HFFc6 (cell line): ENCODE measurements around the gene STT3A. TPM values are rescaled to one million over a fixed set of nuclear protein-coding genes. Genes with fewer than 3 reads are reported as not detected.

Experiments used
- DNase-seq: peaks from one replicate; pipeline ENCODE4 v3.0.0-alpha.2; 2018
- H3K27ac Mint-ChIP-seq: 2 replicates; pipeline ENCODE4 v1.8.0; 2020; ENCODE audit warnings: mild to moderate bottlenecking, mixed read lengths
- H3K27me3 Mint-ChIP-seq: 2 replicates; pipeline ENCODE4 v1.8.0; 2021; ENCODE audit warnings: mild to moderate bottlenecking, moderate library complexity, mixed read lengths; ENCODE audit not compliant: insufficient read depth
- H3K36me3 Mint-ChIP-seq: 2 replicates; pipeline ENCODE4 v1.8.0; 2021; ENCODE audit warnings: low read depth, mixed read lengths
- H3K4me1 Mint-ChIP-seq: 2 replicates; pipeline ENCODE4 v1.8.0; 2020; ENCODE audit warnings: low read depth, mixed read lengths
- H3K4me3 Mint-ChIP-seq: 2 replicates; pipeline ENCODE4 v1.8.0; 2020; ENCODE audit warnings: mild to moderate bottlenecking, moderate library complexity, mixed read lengths
- H3K9me3 Mint-ChIP-seq: 2 replicates; pipeline ENCODE4 v1.8.0; 2020; ENCODE audit warnings: mild to moderate bottlenecking, mixed read lengths
- CTCF ChIP-seq: fragments of 200-600 bp; sonication (generic); IDR thresholded peaks from 2 replicates; pipeline ENCODE4 v1.5.0; 2021; ENCODE audit warnings: antibody characterized with exemption, mild to moderate bottlenecking
- total RNA-seq, 6 experiments: library from RNA; stranded (reverse); fragmentation: NEBNext Ultra II Directional; extraction: Animal tissue kit (Norgen Biotek cat#: 25700); gene quantifications; 2 replicates in 1 of 6; 3 replicates in 5 of 6; pipeline ENCODE4 v1.2.3, GENCODE V29; 2021

The STT3A gene
- total RNA-seq, 6 experiments from 2014 or later = 265 to 280 (median 269) TPM

- Mint-ChIP-seq H3K4me3 (no peak overlapping the region), H3K4me1 (peaks cover 22% of the 10 kb centered on the region), H3K36me3 (peaks cover 45% of the 10 kb centered on the region), H3K27ac (peak overlapping the region; percentile 84), H3K27me3 (no peaks in the 10 kb centered on the region; the same call in 1 of the 2 replicates), H3K9me3 (no peaks in the 10 kb centered on the region)
- no peak for TF ChIP-seq CTCF
- DNase-seq = peak; percentile 2
Measured at GRCh38 chr11:125603207-125603606, 10.6 kb downstream of the STT3A start.

GRCh38 chr11:125605417-125605816, 12.8 kb downstream of the STT3A start:
- no peak for TF ChIP-seq CTCF
- H3K4me3 Mint-ChIP-seq = no peak overlapping the region
- H3K36me3 Mint-ChIP-seq = peaks cover 50% of the 10 kb centered on the region
- H3K9me3 Mint-ChIP-seq = no peaks in the 10 kb centered on the region
- no peak for DNase-seq
- H3K27me3 Mint-ChIP-seq = no peaks in the 10 kb centered on the region; the same call in 1 of the 2 replicates
- no peak overlapping the region for H3K27ac Mint-ChIP-seq
- peaks cover 17% of the 10 kb centered on the region for H3K4me1 Mint-ChIP-seq

GRCh38 chr11:125609545-125609944, 16.9 kb downstream of the STT3A start:
- Mint-ChIP-seq H3K36me3 (peaks cover 56% of the 10 kb centered on the region), H3K4me3 (no peak overlapping the region), H3K27me3 (no peaks in the 10 kb centered on the region; the same call in 1 of the 2 replicates), H3K4me1 (no peaks in the 10 kb centered on the region), H3K9me3 (no peaks in the 10 kb centered on the region), H3K27ac (no peak overlapping the region)
- DNase-seq = no peak
- no peak for TF ChIP-seq CTCF

- Mint-ChIP-seq H3K36me3 (peaks cover 47% of the 10 kb centered on the region), H3K4me3 (no peak overlapping the region), H3K4me1 (peaks cover 23% of the 10 kb centered on the region), H3K9me3 (no peaks in the 10 kb centered on the region), H3K27me3 (no peaks in the 10 kb centered on the region), H3K27ac (no peak overlapping the region)
- TF ChIP-seq CTCF = no peak
- DNase-seq = no peak
Measured at GRCh38 chr11:125618383-125618782, 25.7 kb downstream of the STT3A start.

- H3K36me3 Mint-ChIP-seq = peaks cover 27% of the 10 kb centered on the region
- DNase-seq = peak; percentile 48
- no peaks in the 10 kb centered on the region for H3K9me3 Mint-ChIP-seq
- H3K27ac Mint-ChIP-seq = peak overlapping the region; percentile 48
- no peak overlapping the region for H3K4me3 Mint-ChIP-seq
- H3K27me3 Mint-ChIP-seq = peaks cover 10% of the 10 kb centered on the region; the same call in 1 of the 2 replicates
- peaks cover 40% of the 10 kb centered on the region for H3K4me1 Mint-ChIP-seq
- TF ChIP-seq CTCF = no peak
Measured at GRCh38 chr11:125621995-125622394, 29.3 kb downstream of the STT3A start.

- H3K36me3 Mint-ChIP-seq = peaks cover 30% of the 10 kb centered on the region
- H3K4me1 Mint-ChIP-seq = peaks cover 50% of the 10 kb centered on the region
- no peak for DNase-seq
- H3K27me3 Mint-ChIP-seq = peaks cover 10% of the 10 kb centered on the region; the same call in 1 of the 2 replicates
- H3K27ac Mint-ChIP-seq = 0 out of 2 replicates have a peak overlapping the region, but pooled peaks have one; percentile 72
- no peak overlapping the region for H3K4me3 Mint-ChIP-seq
- no peaks in the 10 kb centered on the region for H3K9me3 Mint-ChIP-seq
- no peak for TF ChIP-seq CTCF
Measured at GRCh38 chr11:125623064-125623463, 30.4 kb downstream of the STT3A start.
